GM21447 (cell line): ENCODE measurements around the gene NOP53.
"Not testable (repeated sequence)": the region's sequence is repeated elsewhere in the genome, so short reads cannot be mapped to it uniquely, and the experiment has no call there.

ENCODE experiments used
- ATAC-seq: cut with Tn5 transposase; IDR thresholded peaks from one replicate; pipeline ENCODE4 v1.9.1; 2021; ENCODE audit not compliant: unreplicated experiment

The NOP53 gene

DNA sequence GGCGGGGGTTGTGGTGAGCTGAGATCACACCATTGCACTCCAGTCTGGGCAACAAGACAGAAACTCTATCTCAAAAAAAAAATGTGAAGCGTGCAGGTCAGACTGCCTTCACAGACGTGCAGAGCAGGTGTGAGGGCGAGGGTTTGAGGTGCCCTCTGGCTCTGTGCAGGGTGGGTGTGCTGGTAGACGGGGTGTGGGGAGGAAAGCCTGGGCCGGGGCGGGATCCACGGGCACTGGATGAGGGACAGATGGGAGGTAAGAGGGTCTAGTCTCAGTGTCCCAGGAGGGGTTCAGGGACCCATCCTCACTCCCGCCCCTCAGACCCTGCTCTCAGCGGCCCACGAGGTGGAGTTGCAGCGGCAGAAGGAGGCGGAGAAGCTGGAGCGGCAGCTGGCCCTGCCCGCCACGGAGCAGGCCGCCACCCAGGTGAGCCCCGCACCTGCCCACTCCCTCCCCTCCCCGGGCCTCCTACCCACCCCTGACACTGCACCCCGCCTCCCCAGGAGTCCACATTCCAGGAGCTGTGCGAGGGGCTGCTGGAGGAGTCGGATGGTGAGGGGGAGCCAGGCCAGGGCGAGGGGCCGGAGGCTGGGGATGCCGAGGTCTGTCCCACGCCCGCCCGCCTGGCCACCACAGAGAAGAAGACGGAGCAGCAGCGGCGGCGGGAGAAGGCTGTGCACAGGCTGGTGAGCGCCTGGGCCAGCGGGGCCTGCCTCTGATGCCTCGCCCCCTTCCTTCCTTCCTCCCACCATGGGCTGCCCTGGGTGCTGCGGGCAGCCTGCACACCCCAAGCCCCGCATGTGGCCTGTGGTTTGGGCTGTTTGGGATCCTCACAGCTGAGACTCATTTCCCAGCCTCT lies 9.1 kb downstream of the NOP53 start:
- no peak for ATAC-seq

DNA sequence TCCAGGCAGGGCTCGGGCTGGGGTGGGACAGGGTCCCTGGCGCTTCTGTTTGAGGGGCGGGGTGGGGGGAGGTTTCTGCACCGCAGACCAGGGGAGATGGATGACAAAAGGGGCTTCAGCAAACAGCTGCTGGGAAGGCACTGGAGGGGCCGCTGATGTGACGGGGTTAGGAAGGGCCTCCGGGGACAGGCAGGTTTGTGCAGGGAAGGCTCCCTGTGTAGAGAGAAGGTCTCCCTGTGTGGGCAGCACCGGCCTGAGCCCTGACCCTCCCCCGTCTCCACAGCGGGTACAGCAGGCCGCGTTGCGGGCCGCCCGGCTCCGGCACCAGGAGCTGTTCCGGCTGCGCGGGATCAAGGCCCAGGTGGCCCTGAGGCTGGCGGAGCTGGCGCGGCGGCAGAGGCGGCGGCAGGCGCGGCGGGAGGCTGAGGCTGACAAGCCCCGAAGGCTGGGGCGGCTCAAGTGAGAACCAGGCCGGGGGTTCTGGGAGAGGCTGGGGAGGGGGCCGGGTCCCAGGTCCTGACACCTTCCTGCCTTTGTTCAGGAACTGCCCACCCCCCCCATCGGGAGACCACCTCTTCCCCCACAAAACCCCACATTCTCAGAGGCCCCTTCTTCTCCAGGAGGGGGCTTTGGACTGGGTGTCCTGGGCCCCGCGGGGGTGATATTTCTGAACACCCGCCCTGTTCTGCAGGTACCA lies 9.9 kb downstream of the NOP53 start:
- no peak for ATAC-seq

DNA sequence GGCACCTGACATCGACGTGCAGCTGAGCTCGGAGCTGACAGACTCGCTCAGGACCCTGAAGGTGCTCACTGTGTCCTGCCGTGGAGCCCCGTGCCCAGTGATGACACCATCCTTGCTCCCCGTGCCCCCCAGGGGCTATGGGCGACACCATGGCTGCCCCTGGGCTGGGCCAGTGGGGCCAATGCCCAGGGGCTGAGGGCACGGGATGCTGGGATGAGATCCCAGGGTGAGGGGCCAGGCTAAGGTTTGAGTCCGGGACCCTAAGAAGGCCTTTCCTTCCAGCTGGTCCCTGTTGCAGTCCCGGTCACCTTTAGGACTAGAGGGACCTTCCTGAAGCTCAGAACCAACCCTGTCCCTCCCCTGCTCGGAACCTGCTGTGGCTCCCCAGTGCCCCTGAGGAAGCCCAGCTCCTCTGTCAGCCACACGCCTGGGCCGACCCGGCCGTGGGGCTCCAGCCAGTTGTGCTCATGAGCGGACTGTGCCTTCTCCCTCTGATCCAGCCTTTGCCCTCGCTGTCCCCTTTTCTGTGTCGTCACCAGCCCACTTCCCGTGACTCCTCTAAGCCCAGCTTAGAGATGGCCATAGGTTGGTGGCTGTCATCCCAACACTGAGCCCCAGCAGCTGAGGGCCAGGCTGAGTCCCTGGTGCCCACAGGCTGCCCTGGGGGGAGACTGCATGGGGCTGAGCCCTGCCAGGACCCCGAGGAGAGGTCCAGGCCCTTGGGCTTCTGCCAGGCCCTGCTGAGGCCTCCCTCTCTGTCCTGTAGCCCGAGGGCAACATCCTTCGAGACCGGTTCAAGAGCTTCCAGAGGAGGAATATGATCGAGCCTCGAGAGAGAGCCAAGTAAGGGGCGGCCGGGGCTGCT lies 10.6 kb downstream of the NOP53 start:
- ATAC-seq: no peak

DNA sequence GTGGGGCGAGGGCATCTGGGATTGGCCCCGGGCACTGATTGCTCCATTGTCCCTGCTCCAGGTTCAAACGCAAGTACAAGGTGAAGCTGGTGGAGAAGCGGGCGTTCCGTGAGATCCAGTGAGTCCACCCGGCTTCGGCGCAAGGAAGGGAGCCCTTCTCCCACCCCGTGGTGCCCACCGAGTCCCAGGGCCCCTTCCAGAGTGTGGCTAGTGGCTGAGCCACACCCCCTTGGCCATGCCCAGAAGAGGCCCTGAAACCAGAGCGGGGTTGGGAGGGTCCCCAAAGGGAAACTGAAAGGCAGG lies 11.2 kb downstream of the NOP53 start:
- ATAC-seq: no peak

GRCh38 chr19:47756953-47757608 lies 11.7 kb downstream of the NOP53 start:
- ATAC-seq: no peak

DNA sequence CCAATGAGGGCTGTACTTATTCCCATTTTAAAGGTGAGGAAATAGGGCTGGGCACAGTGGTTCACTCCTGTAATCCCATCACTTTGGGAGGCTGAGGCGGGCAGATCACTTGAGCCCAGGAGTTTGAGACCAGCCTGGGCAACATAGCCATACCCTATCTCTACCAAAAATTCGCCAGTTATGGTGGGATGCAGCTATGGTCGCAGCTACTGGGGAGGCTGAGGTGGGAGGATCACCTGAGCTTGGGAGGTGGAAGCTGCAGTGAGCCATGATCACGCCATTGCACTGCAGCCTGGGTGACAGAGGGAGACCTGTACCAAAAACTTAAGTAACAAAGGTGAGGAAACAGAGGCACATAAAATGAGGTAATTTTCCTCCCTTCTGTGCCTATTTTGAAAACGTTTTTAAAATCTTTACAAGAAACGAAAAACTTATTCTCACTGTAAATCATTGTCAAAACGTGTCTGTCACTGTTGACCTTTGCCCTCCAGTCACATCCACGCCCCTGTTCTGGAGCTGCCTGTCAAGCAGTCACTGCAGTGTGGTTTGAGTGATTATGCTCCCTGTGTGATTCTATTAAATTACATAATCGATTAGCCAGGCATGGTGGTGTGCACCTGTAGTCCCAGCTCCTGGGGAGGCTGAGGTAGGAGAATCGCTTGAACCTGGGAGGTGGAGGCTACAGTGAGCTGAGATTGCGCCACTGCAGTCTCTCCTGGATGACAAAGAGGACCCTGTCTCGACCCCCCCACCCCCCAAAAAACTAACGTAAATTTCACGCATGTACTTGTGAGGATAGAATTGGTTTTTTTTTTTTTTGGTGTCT lies 12.5 kb downstream of the NOP53 start:
- ATAC-seq: no peak

DNA sequence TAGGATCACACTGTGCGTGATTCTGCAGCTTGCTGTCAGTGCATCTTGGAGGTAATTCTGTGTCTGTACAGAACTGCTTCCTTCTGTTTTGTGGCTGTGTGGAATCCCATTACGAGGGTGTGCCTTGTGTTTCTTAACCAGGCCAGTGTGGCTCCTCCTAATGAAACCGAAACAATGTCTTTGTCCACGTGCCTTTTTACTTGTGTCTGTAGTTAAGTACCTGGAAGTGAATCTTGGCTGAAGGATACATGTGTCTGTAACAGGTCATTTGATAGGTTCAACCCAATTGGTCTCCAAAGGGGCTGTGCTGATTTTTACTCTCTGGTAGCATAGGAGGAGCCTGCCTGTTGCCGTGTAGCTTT lies 13.1 kb downstream of the NOP53 start:
- ATAC-seq: no peak

- no peak for ATAC-seq
Observed at GRCh38 chr19:47760632-47760999, 15.3 kb downstream of the NOP53 start.

DNA sequence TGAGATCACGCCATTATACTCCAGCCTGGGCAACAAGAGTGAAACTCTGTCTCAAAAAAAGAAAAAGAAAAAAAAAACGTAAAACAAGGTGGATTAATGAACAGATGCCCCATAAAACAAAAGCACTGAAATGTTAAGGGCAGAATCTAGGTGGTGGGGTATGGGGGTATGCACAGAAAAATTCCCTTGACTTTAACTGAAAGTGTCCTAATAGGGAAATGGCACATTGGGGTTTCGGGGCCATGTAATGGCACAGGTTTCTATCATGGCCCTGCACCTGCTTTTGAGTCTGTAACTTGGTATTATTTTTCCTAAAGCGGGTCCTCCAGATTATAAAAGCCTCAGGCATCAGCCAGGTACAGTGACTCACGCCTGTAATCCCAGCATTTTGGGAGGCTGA lies 16.2 kb downstream of the NOP53 start:
- no peak for ATAC-seq

- no peak for ATAC-seq
Observed at GRCh38 chr19:47762151-47762550, 16.8 kb downstream of the NOP53 start.

DNA sequence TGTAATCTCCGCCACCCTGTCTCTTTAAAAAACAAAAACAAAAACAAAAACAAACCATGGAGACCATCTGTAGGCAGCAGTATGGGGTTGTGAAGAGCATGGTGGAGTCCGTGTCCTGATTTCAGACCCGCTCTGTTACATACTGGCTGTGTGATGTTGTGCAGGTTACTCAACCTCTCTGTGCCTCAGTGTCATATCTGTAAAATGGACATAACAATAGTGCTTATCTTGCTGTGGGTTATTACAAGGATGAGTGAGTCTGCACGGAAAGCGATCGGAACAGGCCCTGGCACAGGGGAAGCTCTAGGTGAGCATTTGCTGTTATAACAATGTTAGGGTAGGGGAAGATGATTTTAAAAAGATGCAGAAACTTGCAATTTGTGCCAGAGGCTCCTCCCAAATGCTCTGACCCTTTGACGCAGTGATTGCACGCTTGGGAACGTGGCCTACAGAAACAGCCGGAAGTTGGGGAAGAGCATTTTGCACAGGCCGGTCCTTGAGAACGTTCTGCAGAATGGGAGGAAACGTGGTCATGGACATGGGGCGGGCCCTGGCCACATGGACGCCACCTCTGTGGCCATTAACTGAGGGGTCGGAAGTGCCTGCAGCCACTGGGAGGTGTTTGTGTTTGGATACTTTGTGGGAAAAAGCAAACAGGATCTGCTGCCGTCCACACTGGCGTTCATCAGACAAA lies 17.4 kb downstream of the NOP53 start:
- ATAC-seq: no peak

- not testable (repeated sequence) for ATAC-seq
Observed at GRCh38 chr19:47764705-47765104, 19.4 kb downstream of the NOP53 start.

DNA sequence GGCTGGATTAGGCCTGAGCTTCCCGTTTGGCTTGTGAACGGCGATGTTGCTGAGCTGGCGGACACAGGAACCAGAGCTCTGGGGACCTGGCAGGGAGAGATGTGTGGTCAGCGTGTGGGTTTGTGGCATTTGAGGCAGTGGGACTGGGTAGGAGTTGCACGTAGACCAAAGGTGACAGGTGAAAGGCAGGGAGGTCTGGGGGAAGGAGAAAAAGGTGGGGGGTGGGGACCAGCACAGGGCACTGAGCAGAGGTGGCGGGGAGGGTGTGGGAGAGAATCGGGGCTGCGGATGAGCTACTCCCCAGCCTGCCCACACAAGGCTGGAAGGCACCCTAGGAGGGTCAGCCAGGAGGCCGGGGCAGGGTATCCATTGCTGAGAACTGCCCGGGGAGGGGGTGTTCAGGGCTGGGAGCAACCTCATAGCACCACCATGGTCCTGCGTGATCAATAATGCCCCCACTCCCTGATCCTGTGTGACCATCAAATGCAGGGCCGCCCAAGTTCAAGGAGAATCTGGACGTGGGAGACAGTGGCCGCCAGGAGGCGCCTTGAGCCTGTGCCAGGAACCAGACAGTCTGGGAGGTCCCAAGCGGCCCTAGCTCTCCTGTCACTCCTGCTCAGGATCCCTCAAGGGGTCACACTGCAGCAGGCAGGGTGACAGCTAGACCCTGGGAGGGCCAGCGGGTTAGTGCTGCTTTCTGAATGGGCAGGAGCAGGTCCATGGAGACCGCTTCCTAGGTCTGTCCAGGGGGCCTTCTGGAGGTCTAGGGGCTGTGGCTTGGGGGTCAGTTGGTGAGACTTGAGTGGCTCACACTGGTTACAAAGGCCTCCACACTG lies 20.4 kb downstream of the NOP53 start:
- ATAC-seq: no peak

DNA sequence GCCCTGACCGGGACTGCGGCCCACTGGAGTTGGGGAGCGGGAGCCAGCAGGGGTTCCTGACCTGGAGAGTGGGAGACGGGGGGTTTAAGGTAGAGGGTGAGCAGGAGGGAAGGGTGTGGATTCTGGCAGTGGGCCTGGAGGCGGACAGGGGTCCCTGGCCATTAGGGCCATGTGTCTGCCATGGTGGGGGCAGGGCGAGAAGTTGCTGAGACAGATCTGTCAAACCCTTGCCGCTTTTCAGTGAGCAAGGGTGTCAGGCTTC lies 20.9 kb downstream of the NOP53 start:
- ATAC-seq: no peak

DNA sequence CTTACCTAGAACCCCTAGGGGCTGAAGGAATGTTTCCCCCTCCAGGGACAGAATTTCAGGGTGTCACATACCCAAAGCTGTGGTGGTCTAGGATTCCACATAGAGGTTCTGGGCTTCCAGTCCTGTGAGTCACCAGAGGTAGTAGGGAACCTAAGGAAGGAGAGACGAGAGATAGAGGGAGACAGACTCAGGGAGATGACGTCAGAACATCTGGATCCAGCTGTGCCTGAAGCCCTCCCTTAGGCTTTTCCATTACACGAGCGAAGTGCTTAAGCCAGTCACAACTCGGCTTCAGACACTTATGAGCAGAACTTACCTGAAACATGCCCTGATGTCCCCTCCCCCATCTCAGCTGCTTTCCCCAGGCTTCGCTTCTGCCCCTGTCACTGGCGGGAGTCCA lies 21.3 kb downstream of the NOP53 start:
- ATAC-seq: no peak

- ATAC-seq: no peak
Observed at GRCh38 chr19:47767349-47767748, 22.0 kb downstream of the NOP53 start.

DNA sequence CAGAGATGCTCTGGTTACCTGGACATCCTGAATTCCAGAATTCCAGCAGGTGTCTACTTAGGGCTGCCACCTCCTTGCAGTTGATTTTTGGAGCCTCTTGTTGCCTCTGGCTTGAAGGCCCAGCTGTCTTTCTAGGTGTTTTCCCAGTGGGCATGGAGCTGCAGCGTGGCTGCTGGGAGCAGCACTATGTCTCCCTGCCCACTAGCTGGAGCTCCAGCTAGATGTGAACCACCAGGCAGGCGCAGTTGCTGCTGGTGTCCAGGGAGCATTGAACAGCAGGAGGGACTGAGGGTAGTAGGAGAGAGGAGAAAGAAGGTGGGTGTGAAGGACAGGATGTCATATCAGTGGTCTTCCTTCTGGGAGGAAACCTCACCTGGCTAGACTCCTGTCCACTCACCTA lies 23.3 kb downstream of the NOP53 start:
- no peak for ATAC-seq

DNA sequence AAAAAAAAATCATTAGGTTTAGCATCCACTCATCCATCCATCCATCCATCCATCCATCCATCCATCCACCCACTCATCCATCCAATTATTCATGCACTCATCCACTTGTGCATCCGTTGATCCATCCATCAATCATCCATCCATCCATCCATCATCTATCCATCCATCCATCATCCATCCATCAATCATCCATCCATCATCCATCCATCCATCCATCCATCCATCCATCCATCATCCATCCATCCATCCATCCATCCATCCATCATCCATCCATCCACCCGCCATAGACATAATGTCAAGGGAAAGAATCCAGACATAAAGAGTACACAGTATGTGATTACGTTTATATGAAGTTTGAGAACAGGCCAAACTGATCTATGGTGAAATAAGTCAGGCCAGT lies 24.2 kb downstream of the NOP53 start:
- no peak for ATAC-seq

GRCh38 chr19:47771291-47771690 lies 25.9 kb downstream of the NOP53 start:
- not testable (repeated sequence) for ATAC-seq
